NB4 (cell line): ENCODE results near the gene PRKAA1.

ENCODE experiments used
- MYC ChIP-seq: IDR thresholded peaks from 2 replicates; pipeline ENCODE4 v1.6.1; 2011; ENCODE audit warnings: low read depth, low read length
- POLR2A ChIP-seq: IDR thresholded peaks from 2 replicates; pipeline ENCODE4 v1.6.1; 2011; ENCODE audit warnings: mild to moderate bottlenecking; ENCODE audit not compliant: insufficient read length; ENCODE audit errors: extremely low read depth
- TF ChIP-seq, protein P1 (sequence below): IDR thresholded peaks from one replicate; pipeline ENCODE4 v1.5.1; 2012; ENCODE audit warnings: low read depth, low read length
- TF ChIP-seq, protein P2 (sequence below): IDR thresholded peaks from 2 replicates; pipeline ENCODE4 v1.6.1; 2011; ENCODE audit warnings: low read depth, low read length

DNA sequence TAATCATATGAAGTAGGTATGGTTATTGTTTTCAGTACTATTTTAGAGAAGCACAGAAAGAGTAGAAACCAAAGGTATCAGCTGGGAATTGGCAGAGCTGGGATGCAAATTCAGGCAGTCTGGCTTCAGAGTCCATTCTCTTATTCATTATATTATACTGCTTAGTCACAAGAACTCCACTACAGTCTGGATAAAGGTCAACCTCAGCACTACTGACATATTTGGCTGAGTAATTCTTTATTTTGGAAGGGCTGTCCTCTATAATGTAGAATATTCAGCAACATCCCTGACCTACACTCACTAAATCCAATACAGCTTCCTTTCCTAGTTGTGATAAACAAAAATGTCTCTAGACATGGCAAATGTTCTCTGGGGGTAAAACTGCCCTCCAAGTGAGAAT is 80.9 kb downstream of the PRKAA1 start:
- TF ChIP-seq, protein P1, sequence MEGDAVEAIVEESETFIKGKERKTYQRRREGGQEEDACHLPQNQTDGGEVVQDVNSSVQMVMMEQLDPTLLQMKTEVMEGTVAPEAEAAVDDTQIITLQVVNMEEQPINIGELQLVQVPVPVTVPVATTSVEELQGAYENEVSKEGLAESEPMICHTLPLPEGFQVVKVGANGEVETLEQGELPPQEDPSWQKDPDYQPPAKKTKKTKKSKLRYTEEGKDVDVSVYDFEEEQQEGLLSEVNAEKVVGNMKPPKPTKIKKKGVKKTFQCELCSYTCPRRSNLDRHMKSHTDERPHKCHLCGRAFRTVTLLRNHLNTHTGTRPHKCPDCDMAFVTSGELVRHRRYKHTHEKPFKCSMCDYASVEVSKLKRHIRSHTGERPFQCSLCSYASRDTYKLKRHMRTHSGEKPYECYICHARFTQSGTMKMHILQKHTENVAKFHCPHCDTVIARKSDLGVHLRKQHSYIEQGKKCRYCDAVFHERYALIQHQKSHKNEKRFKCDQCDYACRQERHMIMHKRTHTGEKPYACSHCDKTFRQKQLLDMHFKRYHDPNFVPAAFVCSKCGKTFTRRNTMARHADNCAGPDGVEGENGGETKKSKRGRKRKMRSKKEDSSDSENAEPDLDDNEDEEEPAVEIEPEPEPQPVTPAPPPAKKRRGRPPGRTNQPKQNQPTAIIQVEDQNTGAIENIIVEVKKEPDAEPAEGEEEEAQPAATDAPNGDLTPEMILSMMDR, result no peak
- TF ChIP-seq POLR2A (no peak), MYC (no peak)
- TF ChIP-seq, protein P2, sequence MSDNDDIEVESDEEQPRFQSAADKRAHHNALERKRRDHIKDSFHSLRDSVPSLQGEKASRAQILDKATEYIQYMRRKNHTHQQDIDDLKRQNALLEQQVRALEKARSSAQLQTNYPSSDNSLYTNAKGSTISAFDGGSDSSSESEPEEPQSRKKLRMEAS, result no peak
